Jurkat, Clone E6-1 (cell line): ENCODE measurements around the gene EAF2.
"Not testable (repeated sequence)": the region's sequence is repeated elsewhere in the genome, so short reads cannot be mapped to it uniquely, and the experiment has no call there.

Experiments used
- DNase-seq: peaks from one replicate; pipeline ENCODE4 v3.0.0-alpha.2; 2011; ENCODE audit warnings: low read depth, low spot score
- H3K4me3 ChIP-seq: 2 replicates; pipeline ENCODE4 v1.5.1; 2011; ENCODE audit warnings: mild to moderate bottlenecking, low read length, control low read depth, moderate library complexity

EAF2 gene

DNA sequence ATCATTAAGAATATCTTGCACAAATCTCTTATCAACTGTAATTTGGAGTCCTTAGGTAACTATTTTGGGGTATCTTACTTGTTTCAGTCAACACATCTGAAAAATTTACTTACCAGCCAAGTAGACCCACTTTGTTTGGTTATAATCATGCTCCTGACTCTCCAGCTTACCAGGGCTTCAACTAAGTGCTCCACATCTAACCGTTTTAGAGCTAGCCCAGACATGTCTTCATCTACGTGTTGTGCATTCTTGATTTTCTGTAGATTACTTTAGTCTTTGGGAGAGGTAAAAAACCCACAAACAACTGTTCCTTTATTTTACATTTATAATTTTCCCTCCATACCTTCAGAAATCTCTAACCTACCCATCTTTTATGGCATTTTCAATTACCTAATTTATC is 17.2 kb downstream of the EAF2 start:
- DNase-seq = no peak
- H3K4me3 ChIP-seq = no peak overlapping the region

DNA sequence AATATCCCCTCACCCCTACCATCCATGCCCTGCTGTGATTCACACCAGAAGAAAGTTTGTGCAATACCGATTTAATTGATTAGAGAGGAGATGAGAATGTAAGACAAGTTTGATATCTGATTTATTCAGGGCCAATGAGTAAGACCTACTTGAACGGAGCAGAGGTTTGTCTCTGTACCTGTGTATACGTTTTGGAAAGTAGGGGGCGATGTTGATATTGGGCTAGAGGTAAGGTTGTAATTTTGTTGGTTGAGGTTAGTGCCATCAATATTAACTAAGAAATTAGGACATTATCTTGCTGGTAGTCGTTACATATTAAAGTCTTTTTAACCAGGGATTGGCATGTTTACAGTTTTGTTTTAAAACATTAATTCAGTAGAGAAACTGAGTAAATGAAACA is 20.5 kb downstream of the EAF2 start:
- DNase-seq = peak; percentile 32

DNA sequence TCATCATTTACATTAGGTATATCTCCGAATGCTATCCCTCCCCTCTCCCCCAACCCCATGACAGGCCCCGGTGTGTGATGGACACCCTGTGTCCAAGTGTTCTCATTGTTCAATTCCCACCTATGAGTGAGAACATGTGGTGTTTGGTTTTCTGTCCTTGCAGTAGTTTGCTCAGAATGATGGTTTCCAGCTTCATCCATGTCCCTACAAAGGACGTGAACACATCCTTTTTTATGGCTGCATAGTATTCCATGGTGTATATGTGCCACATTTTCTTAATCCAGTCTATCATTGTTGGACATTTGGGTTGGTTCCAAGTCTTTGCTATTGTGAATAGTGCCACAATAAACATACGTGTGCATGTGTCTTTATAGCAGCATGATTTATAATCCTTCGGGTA is 22.8 kb downstream of the EAF2 start:
- not testable (repeated sequence) for H3K4me3 ChIP-seq, DNase-seq

More for the DNA sequence above, 20.5 kb downstream of the EAF2 start:
- no peak overlapping the region for H3K4me3 ChIP-seq

DNA sequence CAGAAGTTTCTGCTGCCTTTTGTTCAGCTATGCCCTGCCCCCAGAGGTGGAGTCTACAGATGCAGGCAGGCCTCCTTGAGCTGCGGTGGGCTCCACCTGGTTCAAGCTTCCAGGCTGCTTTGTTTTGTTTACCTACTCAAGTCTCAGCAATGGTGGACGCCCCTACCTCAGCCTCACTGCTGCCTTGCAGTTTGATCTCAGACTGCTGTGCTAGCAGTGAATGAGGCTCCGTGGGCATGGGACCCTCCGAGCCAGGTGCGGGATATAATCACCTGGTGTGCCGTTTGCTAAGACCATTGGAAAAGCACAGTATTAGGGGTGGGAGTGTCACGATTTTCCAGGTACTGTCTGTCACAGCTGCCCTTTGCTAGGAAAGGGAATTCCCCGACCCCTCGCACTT is 28.2 kb downstream of the EAF2 start:
- not testable (repeated sequence) for H3K4me3 ChIP-seq, DNase-seq

DNA sequence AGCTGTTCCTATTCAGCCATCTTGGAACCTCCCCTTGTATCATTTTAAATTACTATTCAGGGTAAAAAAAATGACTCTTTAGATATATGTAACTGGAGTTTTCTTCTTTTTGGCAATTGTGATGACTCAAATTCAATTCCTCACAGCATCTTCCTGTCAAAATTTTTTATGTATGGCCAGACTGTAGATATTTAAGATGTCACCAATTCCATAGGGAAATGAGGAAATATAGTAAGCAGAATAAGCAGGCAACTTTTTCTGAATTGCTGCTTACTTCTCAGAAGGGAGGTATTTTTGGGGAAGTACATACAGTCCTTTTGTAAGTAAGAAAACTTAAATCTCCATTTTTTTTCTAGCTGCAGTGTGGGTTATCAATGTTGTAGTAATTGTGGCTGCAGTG is 28.8 kb downstream of the EAF2 start:
- H3K4me3 ChIP-seq = no peak overlapping the region
- no peak for DNase-seq

DNA sequence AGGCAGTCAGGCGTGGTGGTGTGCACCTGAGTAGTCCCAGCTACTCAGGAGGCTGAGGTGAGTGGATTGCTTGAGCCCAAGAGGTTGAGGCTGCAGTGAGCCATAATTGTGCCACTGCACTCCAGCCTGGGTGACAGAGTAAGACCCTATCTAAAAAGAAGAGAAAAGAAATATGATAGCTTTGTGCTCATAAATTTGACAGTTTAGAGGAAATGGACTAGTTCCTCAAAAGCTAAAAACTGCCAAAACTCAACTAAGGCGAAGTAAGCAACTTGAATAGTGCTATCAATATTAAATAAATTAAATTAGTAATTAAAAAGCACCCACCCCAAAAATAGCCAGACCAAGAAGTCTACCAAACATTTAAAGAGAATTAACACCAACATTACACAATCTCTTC is 34.7 kb downstream of the EAF2 start:
- no peak overlapping the region for H3K4me3 ChIP-seq
- no peak for DNase-seq

DNA sequence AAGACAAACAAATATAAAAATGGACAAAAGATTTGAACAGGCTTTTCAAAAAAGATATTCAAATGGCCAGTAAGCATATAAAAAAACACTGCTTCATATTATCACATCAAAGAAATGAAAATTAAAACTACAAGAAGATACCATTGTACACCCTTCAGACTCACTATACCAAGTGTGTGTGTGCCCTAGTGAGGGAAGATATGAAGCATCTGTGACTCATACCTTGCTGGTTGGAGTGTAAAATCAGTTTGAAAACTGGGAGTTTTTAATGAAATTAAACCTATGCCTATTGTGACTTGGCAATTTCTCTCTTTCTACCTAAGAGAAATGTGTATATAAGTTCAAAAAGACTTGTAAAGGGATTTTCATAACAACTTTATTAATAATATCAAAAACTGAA is 35.7 kb downstream of the EAF2 start:
- H3K4me3 ChIP-seq = no peak overlapping the region
- no peak for DNase-seq

DNA sequence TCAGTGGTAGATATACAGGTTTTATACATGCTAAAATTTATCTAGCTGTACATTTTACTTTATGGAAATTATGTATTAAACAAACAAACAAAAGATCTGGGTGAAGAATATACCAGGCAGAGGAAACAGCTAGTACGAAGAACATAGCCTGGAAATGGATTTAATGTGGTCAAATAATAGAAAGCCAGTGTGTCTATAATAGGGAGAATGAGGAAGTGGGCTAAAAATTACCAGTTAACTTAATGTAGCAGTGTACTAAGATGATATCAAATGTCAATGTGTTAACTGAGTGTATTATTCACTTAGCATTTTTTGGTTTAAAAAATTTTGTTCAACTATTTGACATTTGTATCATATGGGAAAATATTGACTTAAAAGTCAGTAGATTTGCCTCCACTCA is 36.4 kb downstream of the EAF2 start:
- no peak for DNase-seq
- no peak overlapping the region for H3K4me3 ChIP-seq

DNA sequence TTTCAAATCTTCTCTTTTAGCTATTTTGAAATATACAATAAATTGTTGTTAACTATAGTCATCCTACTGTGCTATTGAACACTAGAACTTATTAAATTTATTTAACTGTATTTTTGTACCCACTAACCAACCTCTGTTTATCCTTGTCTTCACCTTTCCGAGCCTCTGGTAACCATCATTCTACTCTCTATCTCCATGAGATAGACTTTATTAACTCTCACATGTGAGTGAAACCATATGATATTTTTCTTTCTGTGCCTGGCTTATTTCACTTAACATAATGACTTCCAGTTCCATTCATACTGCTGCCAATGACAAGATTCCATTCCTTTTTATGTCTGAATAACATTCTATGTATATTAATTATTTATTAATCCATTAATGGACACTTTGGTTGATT is 43.4 kb downstream of the EAF2 start:
- no peak for DNase-seq

DNA sequence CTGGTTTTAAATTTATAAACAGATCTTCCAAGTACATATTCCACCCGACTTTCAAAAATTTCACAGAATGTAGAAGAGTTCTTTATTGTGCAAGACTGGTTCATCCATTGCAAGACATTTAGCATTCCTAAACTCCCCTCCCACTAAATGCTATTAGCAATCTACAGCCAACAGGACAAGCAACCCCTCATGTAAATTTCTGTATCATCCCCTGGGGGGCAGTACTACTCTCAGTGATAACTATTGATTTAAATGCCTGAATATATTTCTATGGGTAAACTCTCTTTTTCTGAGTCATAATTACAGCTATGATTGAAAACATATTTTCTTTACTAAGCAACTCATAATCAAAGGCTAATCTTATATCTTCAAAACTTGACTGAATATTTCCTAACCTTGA is 48.5 kb downstream of the EAF2 start:
- no peak overlapping the region for H3K4me3 ChIP-seq
- DNase-seq = peak; percentile 33

More for the DNA sequence above, 43.4 kb downstream of the EAF2 start:
- H3K4me3 ChIP-seq = no peak overlapping the region

DNA sequence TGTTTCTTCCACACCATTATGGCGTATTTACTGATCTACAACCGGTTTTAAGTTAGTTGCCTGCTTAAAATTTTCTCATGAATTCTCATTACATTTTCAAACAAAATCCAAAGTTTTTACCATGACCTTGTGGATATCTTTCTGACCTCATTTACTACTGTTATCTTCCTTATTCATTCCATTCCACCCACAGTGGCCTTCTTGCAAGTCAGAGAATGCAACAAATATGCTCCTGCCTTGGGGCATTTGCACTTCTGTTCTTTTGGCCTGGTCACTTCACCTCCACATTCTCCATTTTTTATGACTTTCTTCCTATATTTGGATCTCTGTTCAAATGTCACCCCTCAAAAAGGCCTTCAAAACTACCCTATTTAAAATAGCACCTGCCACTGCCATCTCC is 50.4 kb downstream of the EAF2 start:
- H3K4me3 ChIP-seq = no peak overlapping the region
- DNase-seq = no peak

DNA sequence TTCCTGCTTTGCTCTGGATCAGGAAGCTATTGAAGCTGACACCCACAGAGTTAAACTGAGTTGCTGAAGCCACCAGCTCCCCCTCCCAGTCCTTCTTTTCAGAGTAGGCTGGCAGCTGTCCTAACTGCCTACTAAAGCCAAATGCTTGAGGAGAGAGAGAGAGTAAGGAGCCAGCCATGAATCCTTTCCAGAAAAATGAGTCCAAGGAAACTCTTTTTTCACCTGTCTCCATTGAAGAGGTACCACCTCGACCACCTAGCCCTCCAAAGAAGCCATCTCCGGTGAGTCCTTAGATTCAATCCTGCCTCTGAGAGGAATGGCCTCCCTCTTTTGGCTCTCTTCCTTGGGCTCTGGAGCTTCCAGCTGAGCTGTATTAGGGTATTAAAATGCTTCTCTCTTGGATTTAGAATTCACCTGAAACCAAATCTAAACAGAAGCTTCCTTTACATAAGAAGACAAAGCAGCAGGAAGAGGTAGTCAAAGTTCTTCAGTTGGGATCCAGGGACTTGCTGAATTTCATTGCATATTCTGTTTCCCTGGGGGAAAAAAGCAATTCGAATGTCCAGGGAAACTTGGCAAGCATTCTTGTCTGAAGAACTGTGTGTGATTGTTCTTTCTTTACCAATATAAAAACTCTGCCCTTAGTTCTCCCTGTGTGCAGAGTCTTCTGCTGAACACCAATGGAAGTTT is 59.4 kb downstream of the EAF2 start, which contains the start of gene SLC15A2:
TSS of gene SLC15A2 (plus strand) at position 101 of the 690 bp plus-strand sequence. CDS start at position 177, 76 bp downstream.
- no peak for DNase-seq
- H3K4me3 ChIP-seq = no peak within 1 kb of the TSS

DNA sequence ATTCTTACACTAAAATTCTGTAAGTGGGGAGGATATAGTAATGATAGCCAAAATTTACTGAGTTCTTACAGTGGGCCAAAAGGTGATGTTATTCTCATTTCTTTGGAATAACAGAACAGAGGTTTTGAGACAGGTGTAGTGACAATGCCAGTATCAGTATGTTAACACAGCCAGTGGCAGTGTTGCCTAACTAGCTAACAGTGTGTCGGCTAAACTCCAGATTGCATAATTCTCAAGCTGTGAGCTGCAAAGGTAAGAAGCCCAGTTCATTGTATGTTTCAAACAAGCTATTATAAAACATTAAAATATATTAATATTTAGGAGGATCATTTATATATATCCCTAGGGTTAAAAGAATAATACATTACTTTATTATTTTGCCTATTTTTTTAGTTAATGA is 60.1 kb downstream of the EAF2 start:
- no peak for DNase-seq

DNA sequence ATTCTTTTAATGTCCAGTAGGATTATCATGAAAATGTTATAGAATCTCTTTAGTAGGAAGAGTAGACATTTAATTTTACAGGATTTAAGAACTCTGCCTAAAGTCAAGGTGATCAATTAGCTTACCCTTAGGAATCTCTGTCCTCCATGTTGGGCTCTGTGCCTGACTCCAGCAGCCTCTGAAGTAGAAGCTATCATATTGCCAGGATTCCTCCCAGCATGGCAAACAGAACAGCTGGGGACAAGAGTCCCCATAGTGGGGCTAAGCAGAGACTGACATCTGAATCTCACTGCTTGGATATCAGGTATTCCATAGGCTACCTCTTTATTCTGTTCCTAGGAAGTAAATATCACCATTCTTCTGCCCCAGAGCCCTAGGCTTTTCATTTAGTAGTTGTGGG is 60.7 kb downstream of the EAF2 start:
- H3K4me3 ChIP-seq = no peak overlapping the region
- no peak for DNase-seq

More for the DNA sequence above, 60.1 kb downstream of the EAF2 start:
- H3K4me3 ChIP-seq = no peak overlapping the region

DNA sequence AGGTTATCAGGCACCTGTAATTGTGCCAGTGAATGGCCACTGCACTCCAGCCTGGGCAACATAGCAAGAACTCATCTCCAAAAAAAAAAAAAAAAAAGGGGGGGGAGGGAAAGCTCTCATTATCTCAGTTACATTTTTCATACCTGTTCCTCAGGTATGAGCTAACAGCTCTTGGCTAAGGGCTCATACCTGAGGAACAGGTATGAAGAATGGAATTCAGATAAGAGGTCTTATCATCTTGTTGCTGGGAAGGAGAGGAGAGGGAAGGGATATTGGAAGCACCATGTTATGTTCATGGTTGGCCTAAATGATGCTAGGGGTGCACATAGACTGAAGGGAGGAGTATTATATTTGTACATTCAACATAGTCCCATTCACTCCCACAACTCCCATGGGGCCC is 61.8 kb downstream of the EAF2 start:
- no peak for DNase-seq
- H3K4me3 ChIP-seq = no peak overlapping the region

DNA sequence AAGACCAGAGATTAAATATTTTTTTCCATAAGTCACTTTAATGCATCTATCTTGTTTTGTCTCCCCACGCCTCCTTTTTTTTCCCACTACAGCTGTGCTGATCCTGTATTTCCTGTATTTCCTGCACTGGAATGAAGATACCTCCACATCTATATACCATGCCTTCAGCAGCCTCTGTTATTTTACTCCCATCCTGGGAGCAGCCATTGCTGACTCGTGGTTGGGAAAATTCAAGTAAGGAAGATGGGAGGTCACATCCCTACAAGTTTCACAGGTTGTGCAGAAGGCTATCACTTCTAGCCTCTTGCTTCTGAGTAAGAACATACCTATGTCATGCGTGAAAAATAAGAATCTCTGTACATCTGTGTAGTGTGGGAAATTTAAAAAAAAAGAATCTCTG is 62.3 kb downstream of the EAF2 start:
- no peak overlapping the region for H3K4me3 ChIP-seq
- no peak for DNase-seq

DNA sequence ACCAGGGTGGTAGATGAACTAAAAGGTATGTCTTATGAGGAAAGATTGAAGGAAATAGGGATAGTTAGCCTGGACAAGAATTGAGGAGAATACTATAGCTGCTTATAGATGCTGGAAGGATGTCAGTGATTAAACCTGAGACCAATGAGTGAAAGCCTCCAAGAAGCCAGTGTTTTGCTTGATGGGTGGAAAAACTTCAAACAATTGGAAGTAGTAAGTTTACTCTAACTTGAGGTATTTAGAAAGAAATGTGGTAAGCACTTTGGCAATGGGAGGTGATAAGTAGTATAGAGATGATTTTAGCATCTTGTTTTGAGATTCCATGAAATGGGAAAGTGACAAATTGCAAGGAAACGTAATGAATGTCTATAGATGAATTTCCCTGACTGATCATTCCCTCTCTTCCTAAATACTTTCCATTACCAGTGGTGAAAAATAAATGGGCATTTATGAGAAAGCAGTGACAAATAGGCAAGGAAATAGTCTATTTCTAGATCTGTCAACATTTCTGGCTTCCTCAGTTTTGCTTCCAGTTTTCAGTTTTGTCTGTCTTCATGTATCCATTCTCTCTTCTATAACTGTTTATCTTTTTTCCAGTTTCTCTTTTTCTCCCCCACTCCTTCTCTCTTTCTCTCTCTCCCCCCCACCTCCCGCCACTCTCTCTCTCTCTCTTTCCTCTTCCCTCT is 78.4 kb downstream of the EAF2 start:
- H3K4me3 ChIP-seq = no peak overlapping the region

DNA sequence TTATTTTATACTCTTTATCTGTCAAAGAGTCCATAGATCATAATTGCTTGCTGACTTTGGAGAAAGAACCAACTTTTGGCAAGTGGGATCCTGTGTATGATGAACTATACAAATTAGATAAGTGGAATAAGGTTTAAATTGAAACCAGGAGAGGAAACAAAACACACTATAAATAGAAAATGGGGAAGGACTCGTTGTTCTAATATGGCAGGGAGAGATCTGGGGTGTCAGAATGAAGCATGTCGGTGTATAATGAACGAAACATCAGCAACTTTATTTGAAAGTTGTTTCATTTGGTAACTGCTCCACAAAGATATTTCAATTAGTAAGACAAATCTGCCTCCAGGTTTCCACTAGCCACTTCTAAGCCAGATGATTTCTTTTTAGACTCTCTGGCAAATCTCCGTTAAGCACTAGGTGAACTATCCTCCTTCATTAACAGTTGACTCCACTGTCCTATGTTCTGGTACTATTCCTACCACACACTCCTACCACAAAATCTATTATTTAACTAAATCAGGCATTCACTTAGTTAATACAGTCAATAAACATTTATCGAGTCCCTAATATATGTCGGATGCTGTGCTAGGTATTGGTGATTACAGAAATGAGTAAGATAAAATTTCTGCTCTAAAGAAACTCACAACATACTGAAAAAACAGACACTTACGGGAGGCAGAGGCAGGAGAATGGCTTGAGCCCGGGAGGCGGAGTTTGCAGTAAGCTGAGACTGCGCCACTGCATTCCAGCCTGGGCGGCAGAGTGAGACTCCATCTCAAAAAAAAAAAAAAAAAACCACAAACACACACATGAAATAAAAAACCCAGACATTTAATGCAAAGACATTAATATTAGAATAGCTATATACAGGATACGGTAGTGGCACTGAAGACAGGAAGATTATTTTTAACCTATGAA is 79.3 kb downstream of the EAF2 start:
- DNase-seq = no peak

More for the DNA sequence above, 78.4 kb downstream of the EAF2 start:
- DNase-seq = no peak

DNA sequence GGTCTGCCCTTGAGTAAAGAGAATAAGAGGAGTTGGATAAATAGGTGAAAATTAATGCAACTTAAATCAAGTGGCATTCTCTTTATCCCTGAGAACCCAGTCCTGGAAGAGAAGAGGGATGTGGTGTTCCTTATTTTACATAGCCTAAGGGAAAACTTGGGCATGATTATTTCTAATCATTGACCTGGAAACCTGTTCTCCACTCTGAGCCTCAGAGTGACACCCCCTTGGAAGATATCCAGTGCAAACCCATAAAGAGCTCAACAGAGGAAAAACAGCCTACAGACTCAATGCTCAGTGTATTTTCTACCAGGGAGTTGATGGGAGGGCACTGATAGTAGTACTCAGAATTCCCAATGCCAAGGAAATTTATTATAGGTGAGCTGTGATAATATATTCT is 81.2 kb downstream of the EAF2 start:
- DNase-seq = no peak
- no peak overlapping the region for H3K4me3 ChIP-seq

More for the DNA sequence above, 79.3 kb downstream of the EAF2 start:
- no peak overlapping the region for H3K4me3 ChIP-seq
